ENCODE results near the gene NME5. TPM values are rescaled to one million over a fixed set of nuclear protein-coding genes. Genes with fewer than 3 reads are reported as not detected.

NME5 gene
- total RNA-seq, 1 experiment from 2014 or later, result 3.1 TPM

DNA sequence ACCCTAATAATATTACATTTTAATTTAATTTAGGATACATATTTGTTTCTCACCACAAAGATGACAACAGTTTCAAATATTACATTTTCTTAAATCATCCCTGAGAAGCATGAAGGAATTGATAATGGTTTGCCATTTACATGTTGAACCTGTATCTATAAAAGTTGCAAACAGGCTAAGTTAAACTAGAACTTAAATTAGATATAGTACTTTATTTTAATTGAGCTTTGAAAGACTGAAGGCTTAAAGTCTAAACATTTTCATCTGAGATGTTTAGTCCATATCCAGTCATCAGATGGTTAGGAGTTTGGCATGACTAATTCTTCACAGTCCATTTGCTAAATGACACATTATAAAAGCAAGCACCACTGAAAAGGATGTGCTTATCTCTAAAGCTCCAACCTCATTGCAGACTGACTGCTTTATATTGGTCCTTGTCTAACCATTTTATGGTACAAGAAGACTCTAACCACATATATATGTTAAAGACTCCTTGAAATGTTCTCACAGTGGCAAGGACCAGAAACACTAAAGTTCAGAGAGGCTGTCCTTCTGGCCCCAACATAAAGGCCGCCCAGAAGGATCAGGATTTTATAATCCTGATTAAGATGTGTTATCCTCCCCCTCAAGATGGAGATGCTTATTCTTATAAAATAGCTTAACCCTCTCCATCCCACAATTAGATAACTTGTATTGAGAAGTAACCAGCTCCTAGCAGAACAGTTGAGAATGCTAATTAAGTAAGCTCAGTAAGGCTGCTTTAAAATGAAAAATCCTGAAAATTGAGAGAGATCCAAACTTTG is 29.6 kb downstream of the NME5 start:
- no peaks in the 10 kb centered on the region for H3K36me3 ChIP-seq (ENCODE audit: control insufficient read depth in 1 of 2, insufficient read depth in 2 of 2, low read length in 2 of 2)
- H2AFZ ChIP-seq (ENCODE audit: low read depth, low read length, poor library complexity, severe bottlenecking), result no peak overlapping the region
- no peaks in the 10 kb centered on the region for H3K9me2 ChIP-seq (ENCODE audit: insufficient read depth)
- no peaks in the 10 kb centered on the region for H3K79me2 ChIP-seq (ENCODE audit: insufficient read depth, low read length)
- H3K9ac ChIP-seq (ENCODE audit: low read length), result no peak overlapping the region
- CTCF ChIA-PET, result interaction anchor here (0.7 kb wide), 1 partner anchor 46 kb away, joined by 3 read pairs; no protein-coding TSS in a partner anchor
- peaks cover 0 to 4% of the 10 kb centered on the region in 2 experiments; a peak in 2 of 4 replicates for H3K4me1 ChIP-seq (ENCODE audit: control insufficient read depth in 1 of 2, insufficient read depth in 2 of 2, low read length in 2 of 2)
- H3K9me3 ChIP-seq (ENCODE audit: control insufficient read depth in 1 of 2, insufficient read depth in 1 of 2, low read depth in 1 of 2, low read length in 2 of 2), result no peaks in the 10 kb centered on the region
- DNase-seq (ENCODE audit: low read depth, low spot score) (no peak), ATAC-seq (no peak)
- no peak overlapping the region for H3K4me2 ChIP-seq (ENCODE audit: low read length)
- TF ChIP-seq POLR2A (IDR thresholded peaks at IDR 0.05; ENCODE audit: borderline replicate concordance, extremely low read depth, insufficient read depth, insufficient read length) (no peak), TCF7L2 (IDR thresholded peaks at IDR 0.05; ENCODE audit: borderline replicate concordance, extremely low read depth, insufficient read depth, insufficient read length) (no peak), JUND (IDR thresholded peaks at IDR 0.05) (no peak), SIN3A (IDR thresholded peaks at IDR 0.05; ENCODE audit: low read depth) (no peak)
- POLR2A ChIA-PET, result no interaction called here
- H3K4me3 ChIP-seq (replicated peaks in 1 of 2; ENCODE audit: low read depth in 1 of 2, low read length in 2 of 2), result no peak overlapping the region
- H3K27ac ChIP-seq (ENCODE audit: low read depth, low read length), result no peak overlapping the region
- BruUV-seq (replicated peaks), result no TSS peak
- intact Hi-C loops (cut with micrococcal nuclease), result no loop called here
- H3K27me3 ChIP-seq (ENCODE audit: insufficient read depth, low read length), result no peaks in the 10 kb centered on the region
- RAD21 ChIA-PET (ENCODE audit: low non-redundant PET in 1 of 2, low total read pairs in 2 of 2, uncharacterized antibody in 2 of 2, unreplicated experiment in 2 of 2), result no interaction called here
- H4K20me1 ChIP-seq (ENCODE audit: insufficient read depth), result no peaks in the 10 kb centered on the region

DNA sequence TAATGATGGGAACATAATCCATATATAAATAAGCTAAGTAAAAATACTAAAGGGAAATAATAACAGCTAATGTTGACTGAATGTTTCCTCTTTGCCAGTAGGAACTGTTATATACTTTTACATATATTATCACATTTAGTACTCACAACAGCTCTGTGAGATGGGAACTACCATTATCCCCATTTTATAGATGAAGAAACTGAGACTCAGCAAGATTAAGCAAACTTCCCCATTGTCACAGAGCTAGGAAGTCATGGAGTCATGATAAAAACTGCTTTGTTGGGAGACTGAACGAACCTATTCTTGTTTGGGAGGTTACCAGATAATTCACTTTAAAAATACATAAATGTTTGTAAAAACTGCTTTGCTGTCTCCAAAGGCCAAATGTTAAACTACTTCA is 32.0 kb downstream of the NME5 start:
- ChIA-PET RAD21 (ENCODE audit: low non-redundant PET in 1 of 2, low total read pairs in 2 of 2, uncharacterized antibody in 2 of 2, unreplicated experiment in 2 of 2) (no interaction called here), CTCF (no interaction called here), POLR2A (no interaction called here)
- H4K20me1 ChIP-seq (ENCODE audit: insufficient read depth), result no peaks in the 10 kb centered on the region
- H3K9me3 ChIP-seq (ENCODE audit: control insufficient read depth in 1 of 2, insufficient read depth in 1 of 2, low read depth in 1 of 2, low read length in 2 of 2), result no peaks in the 10 kb centered on the region
- TF ChIP-seq POLR2AphosphoS5 (IDR thresholded peaks at IDR 0.05; ENCODE audit: low read depth, low read length) (no peak), SP1 (IDR thresholded peaks at IDR 0.05; ENCODE audit: low read depth) (no peak), RAD21 (IDR thresholded peaks at IDR 0.05; ENCODE audit: low read depth) (no peak), ATF3 (IDR thresholded peaks at IDR 0.05) (no peak), FOSL1 (IDR thresholded peaks at IDR 0.05; ENCODE audit: low read depth) (no peak), SRF (IDR thresholded peaks at IDR 0.05; ENCODE audit: low read depth) (no peak), EGR1 (IDR thresholded peaks at IDR 0.05; ENCODE audit: low read depth) (no peak)
- H3K27ac ChIP-seq (ENCODE audit: low read depth, low read length), result no peak overlapping the region
- no peaks in the 10 kb centered on the region for H3K27me3 ChIP-seq (ENCODE audit: insufficient read depth, low read length)
- H3K36me3 ChIP-seq (ENCODE audit: control insufficient read depth in 1 of 2, insufficient read depth in 2 of 2, low read length in 2 of 2), result no peaks in the 10 kb centered on the region
- no peak overlapping the region for H3K4me3 ChIP-seq (replicated peaks in 1 of 2; ENCODE audit: low read depth in 1 of 2, low read length in 2 of 2)
- ATAC-seq, result no peak
- no peaks in the 10 kb centered on the region for H3K9me2 ChIP-seq (ENCODE audit: insufficient read depth)
- DNase-seq (ENCODE audit: low read depth, low spot score), result no peak
- H3K9ac ChIP-seq (ENCODE audit: low read length), result no peak overlapping the region
- no peak overlapping the region for H2AFZ ChIP-seq (ENCODE audit: low read depth, low read length, poor library complexity, severe bottlenecking)
- H3K4me2 ChIP-seq (ENCODE audit: low read length), result no peak overlapping the region
- H3K79me2 ChIP-seq (ENCODE audit: insufficient read depth, low read length), result no peaks in the 10 kb centered on the region
- intact Hi-C loops (cut with micrococcal nuclease), result no loop called here
- H3K4me1 ChIP-seq (ENCODE audit: control insufficient read depth in 1 of 2, insufficient read depth in 2 of 2, low read length in 2 of 2), result peaks cover 0 to 4% of the 10 kb centered on the region in 2 experiments; a peak in 2 of 4 replicates
- BruUV-seq (replicated peaks), result no TSS peak

Data from HCT116 (cell line).